IPS-11a (cell line): ENCODE results near the gene NXT2.
"Not testable (repeated sequence)": the region's sequence is repeated elsewhere in the genome, so short reads cannot be mapped to it uniquely, and the experiment has no call there.

ENCODE experiments used
- H3K4me3 ChIP-seq: one replicate; pipeline ENCODE4 v1.5.1; 2013; ENCODE audit warnings: low read depth, low read length, control low read depth

Gene NXT2

GRCh38 chrX:109536439-109537323 is at the start of gene NXT2:
TSS of gene NXT2 (plus strand) at chrX:109536844. CDS start at chrX:109537007, 163 bp downstream.
- peak within 1 kb of the TSS; percentile 76 for H3K4me3 ChIP-seq

GRCh38 chrX:109487640-109488039 is 49.0 kb upstream of the NXT2 start:
- H3K4me3 ChIP-seq = no peak overlapping the region

GRCh38 chrX:109489174-109489573 is 47.5 kb upstream of the NXT2 start:
- H3K4me3 ChIP-seq = no peak overlapping the region

GRCh38 chrX:109498434-109498833 is 38.2 kb upstream of the NXT2 start:
- no peak overlapping the region for H3K4me3 ChIP-seq

- H3K4me3 ChIP-seq = no peak overlapping the region
Observed at GRCh38 chrX:109501176-109501575, 35.5 kb upstream of the NXT2 start.

GRCh38 chrX:109508915-109509314 is 27.7 kb upstream of the NXT2 start:
- H3K4me3 ChIP-seq = no peak overlapping the region

GRCh38 chrX:109511113-109511512 is 25.5 kb upstream of the NXT2 start:
- H3K4me3 ChIP-seq = no peak overlapping the region

- H3K4me3 ChIP-seq = no peak overlapping the region
Observed at GRCh38 chrX:109519001-109519400, 17.6 kb upstream of the NXT2 start.

- H3K4me3 ChIP-seq = no peak overlapping the region
Observed at GRCh38 chrX:109533005-109533404, 3.6 kb upstream of the NXT2 start.

- no peak overlapping the region for H3K4me3 ChIP-seq
Observed at GRCh38 chrX:109533631-109534030, 3.0 kb upstream of the NXT2 start.

GRCh38 chrX:109534933-109535332 is 1.7 kb upstream of the NXT2 start:
- no peak overlapping the region for H3K4me3 ChIP-seq

GRCh38 chrX:109535578-109535977 is 1.1 kb upstream of the NXT2 start:
- no peak overlapping the region for H3K4me3 ChIP-seq

- peak overlapping the region; percentile 76 for H3K4me3 ChIP-seq
Observed at GRCh38 chrX:109537324-109537665, 651 bp downstream of the NXT2 start.

GRCh38 chrX:109539007-109539406 is 2.4 kb downstream of the NXT2 start:
- H3K4me3 ChIP-seq = not testable (repeated sequence)

GRCh38 chrX:109553862-109554261 is 17.2 kb downstream of the NXT2 start:
- H3K4me3 ChIP-seq = no peak overlapping the region

GRCh38 chrX:109576083-109576482 is 39.4 kb downstream of the NXT2 start:
- H3K4me3 ChIP-seq = not testable (repeated sequence)

- H3K4me3 ChIP-seq = no peak overlapping the region
Observed at GRCh38 chrX:109577055-109577454, 40.4 kb downstream of the NXT2 start.

- no peak overlapping the region for H3K4me3 ChIP-seq
Observed at GRCh38 chrX:109578916-109579315, 42.3 kb downstream of the NXT2 start.

- H3K4me3 ChIP-seq = no peak overlapping the region
Observed at GRCh38 chrX:109585488-109585887, 48.8 kb downstream of the NXT2 start.

- H3K4me3 ChIP-seq = no peak overlapping the region
Observed at GRCh38 chrX:109590176-109590575, 53.5 kb downstream of the NXT2 start.
